GM23338 (cell line): ENCODE data around the gene SH3D19. TPM values are rescaled to one million over a fixed set of nuclear protein-coding genes. Genes with fewer than 3 reads are reported as not detected.

Experiments
- ATAC-seq: fragments of 200-7000 bp; cut with Tn5 transposase; 3 replicates; pipeline ENCODE4 v1.9.1; 2020
- DNase-seq: peaks from one replicate; pipeline ENCODE4 v3.0.0-alpha.2; 2015; ENCODE audit warnings: low spot score
- H2AFZ ChIP-seq: fragments of 200-600 bp; sonication (generic); 2 replicates; pipeline ENCODE4 v1.8.0; 2016; ENCODE audit warnings: antibody characterized with exemption, mild to moderate bottlenecking, moderate library complexity
- H3F3A ChIP-seq: fragments of 200-600 bp; sonication (generic); replicated peaks from 2 replicates; pipeline ENCODE4 v1.8.0; 2017; ENCODE audit warnings: antibody characterized with exemption, mixed run types, low read depth
- H3K27ac ChIP-seq: fragments of 200-600 bp; sonication (generic); 2 replicates; pipeline ENCODE4 v1.6.1; 2016; ENCODE audit warnings: low read depth
- H3K27me3 ChIP-seq: fragments of 200-600 bp; sonication (generic); 2 replicates; pipeline ENCODE4 v1.8.0; 2016; ENCODE audit warnings: mild to moderate bottlenecking, mixed run types, moderate library complexity; ENCODE audit not compliant: insufficient read depth
- H3K36me3 ChIP-seq: fragments of 200-600 bp; sonication (generic); 2 replicates; pipeline ENCODE4 v1.8.0; 2016; ENCODE audit warnings: mild to moderate bottlenecking; ENCODE audit not compliant: insufficient read depth
- H3K4me1 ChIP-seq: fragments of 200-600 bp; sonication (generic); 2 replicates; pipeline ENCODE4 v1.8.0; 2016; ENCODE audit warnings: mild to moderate bottlenecking, moderate library complexity; ENCODE audit not compliant: insufficient read depth
- H3K4me2 ChIP-seq: fragments of 200-600 bp; sonication (generic); 2 replicates; pipeline ENCODE4 v1.7.1; 2017; ENCODE audit warnings: mixed run types
- H3K4me3 ChIP-seq: fragments of 200-600 bp; sonication (generic); 2 replicates; pipeline ENCODE4 v1.6.1; 2016; ENCODE audit warnings: mixed run types
- H3K79me2 ChIP-seq: fragments of 200-600 bp; sonication (generic); replicated peaks from 2 replicates; pipeline ENCODE4 v1.8.0; 2017; ENCODE audit warnings: mild to moderate bottlenecking; ENCODE audit not compliant: insufficient read depth
- H3K9me2 ChIP-seq: fragments of 200-600 bp; sonication (generic); 2 replicates; pipeline ENCODE4 v1.8.0; 2017; ENCODE audit not compliant: insufficient read depth
- H4K20me1 ChIP-seq: fragments of 200-600 bp; sonication (generic); replicated peaks from 2 replicates; pipeline ENCODE4 v1.8.0; 2017; ENCODE audit warnings: mild to moderate bottlenecking; ENCODE audit not compliant: insufficient read depth
- H3K27ac Mint-ChIP-seq: 2 replicates; pipeline ENCODE4 v1.8.0; 2020; ENCODE audit warnings: inconsistent platforms, mild to moderate bottlenecking, moderate library complexity, mixed read lengths
- H3K27me3 Mint-ChIP-seq: 3 replicates; pipeline ENCODE4 v1.8.0; 2022; ENCODE audit warnings: low read depth, mild to moderate bottlenecking, moderate library complexity, mixed read lengths, inconsistent platforms; ENCODE audit not compliant: insufficient read depth, poor library complexity
- H3K36me3 Mint-ChIP-seq: 3 replicates; pipeline ENCODE4 v1.8.0; 2021; ENCODE audit warnings: low read depth, mild to moderate bottlenecking, inconsistent platforms, moderate library complexity, mixed read lengths
- H3K4me1 Mint-ChIP-seq: 3 replicates; pipeline ENCODE4 v1.8.0; 2020; ENCODE audit warnings: mild to moderate bottlenecking, inconsistent platforms, mixed read lengths
- H3K4me3 Mint-ChIP-seq: 3 replicates; pipeline ENCODE4 v1.8.0; 2021; ENCODE audit warnings: moderate library complexity, mild to moderate bottlenecking, inconsistent platforms, mixed read lengths
- H3K9me3 Mint-ChIP-seq: 3 replicates; pipeline ENCODE4 v1.8.0; 2020; ENCODE audit warnings: moderate library complexity, mild to moderate bottlenecking, inconsistent platforms, mixed read lengths
- CREB1 ChIP-seq: fragments of 250-450 bp; sonication (Bioruptor Pico); IDR thresholded peaks from 2 replicates; pipeline ENCODE4 v1.5.0; 2020; ENCODE audit warnings: low read depth, mild to moderate bottlenecking, moderate library complexity
- CTCF ChIP-seq, 2 experiments: fragments of 200-600 bp in 1 of 2; sonication (generic) in 1 of 2; conservative IDR thresholded peaks; 2 replicates each; pipeline versions ENCODE4 v1.5.1 to v1.6.1; 2016 to 2017; ENCODE audit warnings: antibody characterized with exemption in 2 of 2, low read depth in 2 of 2, mild to moderate bottlenecking in 2 of 2, moderate library complexity in 1 of 2
- ETS1 ChIP-seq: IDR thresholded peaks from 2 replicates; pipeline ENCODE4 v1.6.1; 2016; ENCODE audit warnings: antibody characterized with exemption
- EZH2 ChIP-seq: fragments of 200-600 bp; sonication (generic); IDR thresholded peaks from one replicate; pipeline ENCODE4 v1.8.0; 2017; ENCODE audit warnings: antibody characterized with exemption, mild to moderate bottlenecking, low read depth; ENCODE audit not compliant: unreplicated experiment
- EZH2phosphoT487 ChIP-seq: fragments of 200-600 bp; sonication (generic); IDR thresholded peaks from one replicate; pipeline ENCODE4 v1.8.1; 2018; ENCODE audit warnings: antibody characterized with exemption; ENCODE audit not compliant: unreplicated experiment
- JUNB ChIP-seq: IDR thresholded peaks from one replicate; pipeline ENCODE4 v1.6.1; 2016; ENCODE audit warnings: antibody characterized with exemption; ENCODE audit not compliant: unreplicated experiment
- NANOG ChIP-seq: IDR thresholded peaks from 2 replicates; pipeline ENCODE4 v1.6.1; 2016; ENCODE audit warnings: antibody characterized with exemption, borderline replicate concordance
- POLR2AphosphoS5 ChIP-seq: IDR thresholded peaks from 2 replicates; pipeline ENCODE4 v1.6.1; 2016; ENCODE audit warnings: antibody characterized with exemption, low read depth
- REST ChIP-seq: IDR thresholded peaks from one replicate; pipeline ENCODE4 v1.6.1; 2018; ENCODE audit warnings: antibody characterized with exemption; ENCODE audit not compliant: unreplicated experiment
- STAT1 ChIP-seq: IDR thresholded peaks from one replicate; pipeline ENCODE4 v1.6.1; 2016; ENCODE audit warnings: antibody characterized with exemption; ENCODE audit not compliant: unreplicated experiment
- ZNF114 ChIP-seq: fragments of 250-450 bp; sonication (Bioruptor Pico); IDR thresholded peaks from 2 replicates; pipeline ENCODE4 v1.5.0; 2020; ENCODE audit warnings: mild to moderate bottlenecking, moderate library complexity
- ZNF331 ChIP-seq: fragments of 250-450 bp; sonication (Bioruptor Pico); IDR thresholded peaks from 2 replicates; pipeline ENCODE4 v1.5.0; 2020; ENCODE audit warnings: low read depth, mild to moderate bottlenecking, moderate library complexity
- ZNF462 ChIP-seq: fragments of 250-450 bp; sonication (Bioruptor Pico); IDR thresholded peaks from 2 replicates; pipeline ENCODE4 v1.5.0; 2020; ENCODE audit warnings: mild to moderate bottlenecking, moderate library complexity
- polyA plus RNA-seq: library from polyadenylated mRNA; unstranded; fragments of >200 nt; fragmentation: Nextera tagmentation; extraction: Ambion mirVana; gene quantifications from 2 replicates; pipeline ENCODE4 v1.2.1, GENCODE V29; 2016
- total RNA-seq: library from RNA; depleted of rRNA; stranded (reverse); fragments of >200 nt; shearing (Covaris generic); gene quantifications from 2 replicates; pipeline ENCODE4 v1.2.3, GENCODE V29; 2014

The SH3D19 gene
- total and polyA plus RNA-seq, 2 experiments from 2014 or later = 25.3 to 57.4 TPM

GRCh38 chr4:151157543-151157942 is 167.9 kb downstream of the SH3D19 start:
- Mint-ChIP-seq H3K27ac (no peak overlapping the region), H3K4me1 (no peaks in the 10 kb centered on the region), H3K27me3 (peaks cover 3% of the 10 kb centered on the region), H3K9me3 (no peaks in the 10 kb centered on the region; the same call in 1 of the 3 replicates), H3K36me3 (peaks cover 38% of the 10 kb centered on the region; the same call in 2 of the 3 replicates), H3K4me3 (no peak overlapping the region)
- ATAC-seq (no peak), DNase-seq (no peak)
- Histone ChIP-seq H2AFZ (no peak overlapping the region), H3F3A (0 out of 2 replicates have a peak, but pooled peaks cover 3% of the 10 kb centered on the region), H3K4me3 (no peak overlapping the region), H3K36me3 (no peaks in the 10 kb centered on the region), H3K79me2 (no peaks in the 10 kb centered on the region), H4K20me1 (no peaks in the 10 kb centered on the region), H3K4me1 (no peaks in the 10 kb centered on the region), H3K4me2 (no peak overlapping the region), H3K27me3 (no peaks in the 10 kb centered on the region), H3K27ac (no peak overlapping the region), H3K9me2 (0 out of 2 replicates have a peak, but pooled peaks cover 8% of the 10 kb centered on the region)
- TF ChIP-seq STAT1 (no peak), ZNF462 (CRISPR knock-in tag) (no peak), POLR2AphosphoS5 (no peak), ZNF331 (CRISPR knock-in tag) (no peak), CTCF (conservative IDR thresholded peaks at IDR 0.05; ENCODE audit: low read depth in 2 of 2) (no peak), NANOG (no peak), REST (no peak), JUNB (no peak), ZNF114 (CRISPR knock-in tag) (no peak), CREB1 (CRISPR knock-in tag) (no peak), EZH2phosphoT487 (no peak), EZH2 (no peak), ETS1 (no peak)
